C4-2B (cell line): ENCODE results near the gene ADGRE2.
"Not testable (repeated sequence)": the region's sequence is repeated elsewhere in the genome, so short reads cannot be mapped to it uniquely, and the experiment has no call there.

Experiments
- H3K27ac ChIP-seq: fragments of 450-650 bp; 2 replicates; pipeline ENCODE4 v1.5.1; 2017
- ZFX ChIP-seq: fragments of 450-650 bp; IDR thresholded peaks from 2 replicates; pipeline ENCODE4 v1.6.1; 2017
- TF ChIP-seq, protein P1 (sequence below): fragments of 450-650 bp; conservative IDR thresholded peaks from 2 replicates; pipeline ENCODE4 v1.5.1; 2017; ENCODE audit warnings: mild to moderate bottlenecking

The ADGRE2 gene

GRCh38 chr19:14804765-14805164 lies 26.4 kb upstream of the ADGRE2 start:
- no peak overlapping the region for H3K27ac ChIP-seq
- no peak for TF ChIP-seq ZFX
- TF ChIP-seq, protein P1, sequence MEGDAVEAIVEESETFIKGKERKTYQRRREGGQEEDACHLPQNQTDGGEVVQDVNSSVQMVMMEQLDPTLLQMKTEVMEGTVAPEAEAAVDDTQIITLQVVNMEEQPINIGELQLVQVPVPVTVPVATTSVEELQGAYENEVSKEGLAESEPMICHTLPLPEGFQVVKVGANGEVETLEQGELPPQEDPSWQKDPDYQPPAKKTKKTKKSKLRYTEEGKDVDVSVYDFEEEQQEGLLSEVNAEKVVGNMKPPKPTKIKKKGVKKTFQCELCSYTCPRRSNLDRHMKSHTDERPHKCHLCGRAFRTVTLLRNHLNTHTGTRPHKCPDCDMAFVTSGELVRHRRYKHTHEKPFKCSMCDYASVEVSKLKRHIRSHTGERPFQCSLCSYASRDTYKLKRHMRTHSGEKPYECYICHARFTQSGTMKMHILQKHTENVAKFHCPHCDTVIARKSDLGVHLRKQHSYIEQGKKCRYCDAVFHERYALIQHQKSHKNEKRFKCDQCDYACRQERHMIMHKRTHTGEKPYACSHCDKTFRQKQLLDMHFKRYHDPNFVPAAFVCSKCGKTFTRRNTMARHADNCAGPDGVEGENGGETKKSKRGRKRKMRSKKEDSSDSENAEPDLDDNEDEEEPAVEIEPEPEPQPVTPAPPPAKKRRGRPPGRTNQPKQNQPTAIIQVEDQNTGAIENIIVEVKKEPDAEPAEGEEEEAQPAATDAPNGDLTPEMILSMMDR = no peak

DNA sequence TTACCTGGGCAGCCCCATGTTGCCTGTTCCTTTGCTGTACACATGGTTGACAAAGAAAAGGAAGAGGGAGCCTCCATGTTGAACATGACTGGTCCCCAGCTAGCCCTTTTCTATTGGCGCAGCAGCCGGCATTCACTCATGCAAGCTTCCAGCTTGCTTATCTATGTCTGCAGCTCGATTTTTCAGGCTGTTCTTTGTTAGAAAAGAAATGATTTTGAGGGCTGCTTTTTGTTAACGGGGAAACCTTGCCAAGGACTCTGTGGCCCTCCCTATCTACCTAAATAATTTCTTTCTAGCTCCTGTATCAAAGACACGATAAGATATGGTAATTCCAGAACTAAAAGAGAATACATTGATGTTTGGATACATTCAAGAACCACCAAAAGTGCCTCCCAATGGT lies 20.4 kb upstream of the ADGRE2 start:
- TF ChIP-seq, protein P1 = no peak
- TF ChIP-seq ZFX = no peak
- no peak overlapping the region for H3K27ac ChIP-seq

GRCh38 chr19:14796021-14796420 lies 17.7 kb upstream of the ADGRE2 start:
- no peak overlapping the region for H3K27ac ChIP-seq
- no peak for TF ChIP-seq ZFX
- TF ChIP-seq, protein P1 = no peak

- no peak overlapping the region for H3K27ac ChIP-seq
- TF ChIP-seq ZFX = no peak
- TF ChIP-seq, protein P1 = no peak
Measured at GRCh38 chr19:14795078-14795721, 16.8 kb upstream of the ADGRE2 start.

DNA sequence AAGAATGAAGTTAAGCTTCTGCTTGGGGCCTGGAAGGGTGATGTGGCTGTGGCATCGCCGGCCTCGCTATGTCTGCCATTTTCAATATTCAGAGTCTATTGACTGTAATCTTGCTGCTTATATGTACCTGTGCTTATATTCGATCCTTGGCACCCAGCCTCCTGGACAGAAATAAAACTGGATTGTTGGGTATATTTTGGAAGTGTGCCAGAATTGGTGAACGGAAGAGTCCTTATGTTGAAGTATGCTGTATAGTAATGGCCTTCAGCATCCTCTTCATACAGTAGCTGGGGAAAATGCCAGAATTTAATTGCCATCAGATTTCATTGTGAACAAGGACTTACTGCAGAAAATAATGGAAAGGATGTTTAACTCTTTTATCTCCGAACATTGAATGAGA lies 13.9 kb upstream of the ADGRE2 start:
- not testable (repeated sequence) for H3K27ac ChIP-seq

DNA sequence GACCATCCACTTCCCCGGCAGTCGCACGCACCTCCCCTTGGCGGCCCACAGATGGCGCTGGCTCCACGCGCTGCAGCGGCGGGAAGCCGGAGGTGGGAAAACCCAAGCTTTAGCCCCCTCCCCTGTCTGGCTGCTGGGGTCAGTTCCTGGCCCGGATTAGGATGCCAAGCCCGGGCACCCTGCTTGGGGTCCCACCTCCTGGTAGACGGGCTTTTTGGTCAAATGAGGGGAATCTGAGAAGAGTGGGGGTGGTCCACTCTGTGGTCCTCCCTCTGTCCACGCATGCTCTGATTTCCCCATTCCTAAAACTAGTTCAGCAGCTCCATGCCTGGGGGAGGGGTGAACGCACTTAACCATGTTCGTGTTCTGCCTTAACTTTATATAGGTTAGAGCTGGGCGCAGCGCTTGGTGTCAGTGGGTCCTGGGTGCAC lies 8.1 kb upstream of the ADGRE2 start:
- no peak overlapping the region for H3K27ac ChIP-seq
- TF ChIP-seq, protein P1 = peak; percentile 97
- TF ChIP-seq ZFX = no peak

DNA sequence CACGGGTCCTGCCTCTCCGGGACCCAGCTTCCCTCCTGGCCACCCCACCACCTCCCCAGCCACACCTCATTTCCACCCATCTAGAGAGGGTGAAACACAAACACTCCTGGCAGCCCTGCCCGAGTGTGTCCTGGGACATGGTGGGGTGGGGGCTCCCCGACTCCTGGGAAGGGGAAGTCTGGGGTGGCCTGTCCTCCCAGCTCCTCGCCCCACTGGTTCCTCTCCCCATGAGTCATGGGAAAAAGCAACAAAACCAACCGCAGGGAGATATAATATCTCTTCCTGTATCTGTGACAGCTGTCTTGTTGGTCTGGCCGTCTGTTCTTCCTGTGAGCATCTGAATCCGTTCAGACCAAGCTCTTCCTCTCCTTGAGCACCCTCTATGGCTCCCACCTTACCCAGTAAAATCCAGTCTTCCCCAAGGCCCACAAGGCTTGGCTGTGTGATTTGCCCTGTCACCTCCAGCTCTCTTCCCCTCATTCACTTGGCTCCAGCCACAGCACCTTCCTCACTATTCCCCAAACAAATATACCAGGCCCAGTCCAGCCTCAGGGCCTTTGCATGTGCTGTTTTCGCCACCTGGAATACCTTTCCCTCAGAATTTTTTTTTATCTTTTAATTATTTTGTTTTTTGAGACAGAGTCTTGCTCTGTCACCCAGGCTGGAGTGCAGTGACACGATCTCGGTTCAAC lies 6.9 kb upstream of the ADGRE2 start:
- H3K27ac ChIP-seq = not testable (repeated sequence)

- not testable (repeated sequence) for H3K27ac ChIP-seq
Measured at GRCh38 chr19:14784730-14785101, 6.4 kb upstream of the ADGRE2 start.

GRCh38 chr19:14783410-14783998 lies 5.1 kb upstream of the ADGRE2 start:
- not testable (repeated sequence) for H3K27ac ChIP-seq
